ENCODE results near the gene TIMP4.

The TIMP4 gene

DNA sequence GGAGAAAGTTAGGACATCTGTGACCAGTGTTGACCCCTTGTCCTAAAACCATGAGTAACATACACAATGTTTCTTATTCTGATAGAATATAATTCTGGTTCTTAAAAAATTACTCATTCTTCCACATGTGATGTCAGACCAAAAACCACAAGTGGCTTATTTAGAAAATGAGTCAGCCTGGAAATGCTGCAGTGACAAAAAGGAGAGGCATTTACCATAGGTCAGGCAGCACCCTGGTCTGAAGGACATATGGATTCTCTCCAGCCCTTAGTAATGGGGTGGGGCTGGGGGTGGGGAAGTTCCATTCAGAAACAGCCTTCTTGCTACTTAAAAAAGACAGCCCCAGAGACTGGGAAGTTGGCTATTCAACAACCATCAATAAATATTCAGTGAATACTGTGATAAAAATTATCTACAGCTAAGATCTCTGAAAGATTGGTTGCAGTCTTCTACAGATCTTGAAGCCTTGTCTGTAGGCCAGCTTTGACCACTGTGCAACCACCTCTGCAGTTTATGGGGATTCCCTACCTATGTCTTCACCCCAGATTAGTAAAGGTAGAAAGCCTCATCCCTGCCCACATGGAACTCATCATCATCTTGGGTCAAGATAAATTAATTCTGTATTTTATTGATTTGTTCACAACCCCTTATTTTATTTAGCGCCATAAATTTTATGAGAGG, 34.9 kb upstream of the TIMP4 start:
- Histone ChIP-seq H3K4me1 (ENCODE audit: insufficient read depth, low read length, poor library complexity, severe bottlenecking) (peaks cover 28% of the 10 kb centered on the region), H3K4me3 (ENCODE audit: low read length, poor library complexity, severe bottlenecking) (no peak overlapping the region)

DNA sequence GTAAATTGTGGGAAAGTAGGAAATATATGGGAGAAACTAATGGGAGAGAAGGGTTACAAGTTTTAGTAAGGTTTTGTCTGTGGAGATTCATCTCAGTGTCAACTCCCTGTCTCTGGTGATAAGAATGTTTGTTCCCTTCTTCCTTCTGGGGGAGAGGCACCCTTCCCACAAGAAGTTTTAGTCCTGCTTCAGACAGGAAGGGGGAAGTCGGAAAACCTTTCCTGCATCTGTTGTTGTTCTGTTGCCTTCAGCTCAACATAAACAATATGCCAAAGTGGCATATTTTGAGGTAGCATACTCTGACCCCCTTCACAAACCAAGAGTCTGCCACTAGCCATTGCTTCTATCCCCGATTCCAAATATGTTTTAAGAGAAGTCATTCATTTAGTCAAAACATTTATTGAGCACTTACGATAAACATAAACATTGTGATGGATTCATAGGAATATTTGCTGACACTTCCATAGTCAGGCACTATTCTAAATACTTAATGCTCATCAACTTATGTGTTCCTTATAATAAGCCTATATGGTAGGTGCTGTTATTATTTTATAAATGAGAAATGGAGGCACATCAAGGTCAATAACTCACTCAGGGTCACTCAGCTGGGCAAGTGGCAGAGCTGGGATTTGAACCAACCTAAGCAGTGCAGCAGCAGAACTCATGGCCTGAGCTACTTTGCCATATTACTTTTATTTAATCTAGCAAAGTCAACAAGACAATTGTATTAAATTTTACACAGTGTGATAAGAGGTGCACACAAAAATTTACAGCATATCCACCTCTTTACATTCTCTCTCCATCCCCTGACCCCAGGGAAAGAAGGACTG, 34.2 kb upstream of the TIMP4 start:
- no peaks in the 10 kb centered on the region for H3K79me2 ChIP-seq (ENCODE audit: insufficient read depth, low read length)
- no peak for TF ChIP-seq EZH2phosphoT487 (IDR thresholded peaks at IDR 0.05; ENCODE audit: borderline replicate concordance)
- TF ChIP-seq, protein P1, sequence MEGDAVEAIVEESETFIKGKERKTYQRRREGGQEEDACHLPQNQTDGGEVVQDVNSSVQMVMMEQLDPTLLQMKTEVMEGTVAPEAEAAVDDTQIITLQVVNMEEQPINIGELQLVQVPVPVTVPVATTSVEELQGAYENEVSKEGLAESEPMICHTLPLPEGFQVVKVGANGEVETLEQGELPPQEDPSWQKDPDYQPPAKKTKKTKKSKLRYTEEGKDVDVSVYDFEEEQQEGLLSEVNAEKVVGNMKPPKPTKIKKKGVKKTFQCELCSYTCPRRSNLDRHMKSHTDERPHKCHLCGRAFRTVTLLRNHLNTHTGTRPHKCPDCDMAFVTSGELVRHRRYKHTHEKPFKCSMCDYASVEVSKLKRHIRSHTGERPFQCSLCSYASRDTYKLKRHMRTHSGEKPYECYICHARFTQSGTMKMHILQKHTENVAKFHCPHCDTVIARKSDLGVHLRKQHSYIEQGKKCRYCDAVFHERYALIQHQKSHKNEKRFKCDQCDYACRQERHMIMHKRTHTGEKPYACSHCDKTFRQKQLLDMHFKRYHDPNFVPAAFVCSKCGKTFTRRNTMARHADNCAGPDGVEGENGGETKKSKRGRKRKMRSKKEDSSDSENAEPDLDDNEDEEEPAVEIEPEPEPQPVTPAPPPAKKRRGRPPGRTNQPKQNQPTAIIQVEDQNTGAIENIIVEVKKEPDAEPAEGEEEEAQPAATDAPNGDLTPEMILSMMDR (conservative IDR thresholded peaks at IDR 0.05; ENCODE audit: low read length) = no peak
- H3K9ac ChIP-seq (ENCODE audit: low read depth, low read length, poor library complexity, severe bottlenecking) = no peak overlapping the region
- H3K4me2 ChIP-seq (ENCODE audit: low read depth, low read length, poor library complexity, severe bottlenecking) = peak overlapping the region; percentile 26
- H3K9me2 ChIP-seq (replicated peaks; ENCODE audit: low read depth, low read length) = no peaks in the 10 kb centered on the region
- no peak overlapping the region for H2AFZ ChIP-seq (ENCODE audit: low read length)
- no peaks in the 10 kb centered on the region for H3F3A ChIP-seq (ENCODE audit: low read depth)
- H3K27me3 ChIP-seq (ENCODE audit: insufficient read depth, low read length, poor library complexity, severe bottlenecking) = no peaks in the 10 kb centered on the region
- no peaks in the 10 kb centered on the region for H3K9me3 ChIP-seq (ENCODE audit: insufficient read depth, low read depth, low read length)
- H3K4me3 ChIP-seq (ENCODE audit: low read length, poor library complexity, severe bottlenecking) = no peak overlapping the region
- no peaks in the 10 kb centered on the region for H4K20me1 ChIP-seq (ENCODE audit: insufficient read depth, low read length, poor library complexity, severe bottlenecking)
- H3K36me3 ChIP-seq (ENCODE audit: insufficient read depth, low read length) = no peaks in the 10 kb centered on the region
- H3K4me1 ChIP-seq (ENCODE audit: insufficient read depth, low read length, poor library complexity, severe bottlenecking) = peaks cover 36% of the 10 kb centered on the region

More for the DNA sequence above, 34.9 kb upstream of the TIMP4 start:
- H3K4me2 ChIP-seq (ENCODE audit: low read depth, low read length, poor library complexity, severe bottlenecking) = peak overlapping the region; percentile 26
- H3K9me2 ChIP-seq (replicated peaks; ENCODE audit: low read depth, low read length) = no peaks in the 10 kb centered on the region
- H2AFZ ChIP-seq (ENCODE audit: low read length) = no peak overlapping the region
- no peaks in the 10 kb centered on the region for H3K79me2 ChIP-seq (ENCODE audit: insufficient read depth, low read length)
- H3K27me3 ChIP-seq (ENCODE audit: insufficient read depth, low read length, poor library complexity, severe bottlenecking) = no peaks in the 10 kb centered on the region
- H3K9ac ChIP-seq (ENCODE audit: low read depth, low read length, poor library complexity, severe bottlenecking) = no peak overlapping the region
- H4K20me1 ChIP-seq (ENCODE audit: insufficient read depth, low read length, poor library complexity, severe bottlenecking) = no peaks in the 10 kb centered on the region
- H3K9me3 ChIP-seq (ENCODE audit: insufficient read depth, low read depth, low read length) = no peaks in the 10 kb centered on the region
- H3F3A ChIP-seq (ENCODE audit: low read depth) = no peaks in the 10 kb centered on the region
- no peak for TF ChIP-seq EZH2phosphoT487 (IDR thresholded peaks at IDR 0.05; ENCODE audit: borderline replicate concordance)
- TF ChIP-seq, protein P1 (conservative IDR thresholded peaks at IDR 0.05; ENCODE audit: low read length) = no peak
- no peaks in the 10 kb centered on the region for H3K36me3 ChIP-seq (ENCODE audit: insufficient read depth, low read length)

DNA sequence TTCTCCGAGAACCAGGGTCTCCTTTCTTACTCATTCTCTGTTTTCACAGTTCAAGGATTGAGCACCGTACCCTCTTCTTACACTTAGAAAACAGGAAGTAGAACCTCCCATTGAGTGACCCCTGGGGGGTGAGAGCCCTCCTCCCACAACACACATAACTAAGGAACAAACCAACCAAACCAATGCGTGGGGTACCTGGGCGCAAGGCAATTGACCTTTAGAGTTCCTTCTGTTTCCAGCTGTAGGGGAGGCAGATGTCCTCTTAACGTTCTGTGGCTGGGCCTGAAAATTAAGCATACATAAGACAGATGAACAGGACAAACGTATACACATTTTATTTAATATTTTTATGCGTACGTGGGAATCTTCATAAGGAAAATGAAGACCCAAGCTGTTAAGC, 33.5 kb upstream of the TIMP4 start:
- H3K9me3 ChIP-seq (ENCODE audit: insufficient read depth, low read depth, low read length) = no peaks in the 10 kb centered on the region
- peaks cover 43% of the 10 kb centered on the region for H3K4me1 ChIP-seq (ENCODE audit: insufficient read depth, low read length, poor library complexity, severe bottlenecking)
- no peak overlapping the region for H3K4me3 ChIP-seq (ENCODE audit: low read length, poor library complexity, severe bottlenecking)
- H4K20me1 ChIP-seq (ENCODE audit: insufficient read depth, low read length, poor library complexity, severe bottlenecking) = no peaks in the 10 kb centered on the region
- H3K9ac ChIP-seq (ENCODE audit: low read depth, low read length, poor library complexity, severe bottlenecking) = no peak overlapping the region
- no peaks in the 10 kb centered on the region for H3F3A ChIP-seq (ENCODE audit: low read depth)
- no peaks in the 10 kb centered on the region for H3K27me3 ChIP-seq (ENCODE audit: insufficient read depth, low read length, poor library complexity, severe bottlenecking)
- TF ChIP-seq, protein P1 (conservative IDR thresholded peaks at IDR 0.05; ENCODE audit: low read length) = no peak
- no peak for TF ChIP-seq EZH2phosphoT487 (IDR thresholded peaks at IDR 0.05; ENCODE audit: borderline replicate concordance)
- H3K4me2 ChIP-seq (ENCODE audit: low read depth, low read length, poor library complexity, severe bottlenecking) = no peak overlapping the region
- no peaks in the 10 kb centered on the region for H3K36me3 ChIP-seq (ENCODE audit: insufficient read depth, low read length)
- H3K9me2 ChIP-seq (replicated peaks; ENCODE audit: low read depth, low read length) = no peaks in the 10 kb centered on the region
- no peaks in the 10 kb centered on the region for H3K79me2 ChIP-seq (ENCODE audit: insufficient read depth, low read length)
- H2AFZ ChIP-seq (ENCODE audit: low read length) = no peak overlapping the region

Data from Loucy (cell line).